ENCODE measurements around the gene PPARA. TPM values are rescaled to one million over a fixed set of nuclear protein-coding genes. Genes with fewer than 3 reads are reported as not detected.
"Not testable (repeated sequence)": the region's sequence is repeated elsewhere in the genome, so short reads cannot be mapped to it uniquely, and the experiment has no call there.

PPARA gene
- polyA plus RNA-seq, 3 donors = 3.7 to 6.3 (median 4.9) TPM

- Mint-ChIP-seq H3K27ac (no peak overlapping the region), H3K4me1 (no peaks in the 10 kb centered on the region), H3K36me3 (peaks cover 21 to 36% of the 10 kb centered on the region in 2 donors), H3K27me3 (ENCODE audit: low read depth in 3 of 3) (peaks cover 0 to 4% (median 0%) of the 10 kb centered on the region in 3 donors), H3K4me3 (no peak overlapping the region), H3K9me3 (peaks cover 0 to 2% (median 0%) of the 10 kb centered on the region in 7 donors)
- Histone ChIP-seq H3K4me3 (replicated peaks in 1 of 3; ENCODE audit: low read depth in 2 of 3, low read length in 3 of 3) (no peak overlapping the region), H3K4me1 (ENCODE audit: control insufficient read depth in 1 of 2, insufficient read depth in 2 of 2, low read length in 2 of 2) (no peaks in the 10 kb centered on the region), H2AFZ (ENCODE audit: insufficient read depth, low read depth, low read length, poor library complexity, severe bottlenecking) (no peak overlapping the region), H3K4me2 (replicated peaks; ENCODE audit: extremely low read depth, low read length, poor library complexity, severe bottlenecking) (no peak overlapping the region), H3K9ac (ENCODE audit: insufficient read depth, low read length, poor library complexity, severe bottlenecking) (no peak overlapping the region), H3K79me2 (ENCODE audit: insufficient read depth, low read length) (no peaks in the 10 kb centered on the region), H3K9me3 (replicated peaks in 1 of 2; ENCODE audit: control insufficient read depth in 1 of 2, insufficient read depth in 1 of 2, low read length in 2 of 2) (no peaks in the 10 kb centered on the region), H3K27me3 (ENCODE audit: control insufficient read depth in 2 of 2, insufficient read depth in 2 of 2, low read length in 2 of 2) (no peaks in the 10 kb centered on the region), H3K27ac (ENCODE audit: low read depth in 1 of 2, low read length in 2 of 2) (no peak overlapping the region), H3K36me3 (replicated peaks in 1 of 2; ENCODE audit: control insufficient read depth in 1 of 2, insufficient read depth in 2 of 2, low read length in 2 of 2) (peaks cover 13 to 35% of the 10 kb centered on the region in 2 donors), H4K20me1 (ENCODE audit: insufficient read depth, low read length) (no peaks in the 10 kb centered on the region)
- DNase-seq = no peak
- WGBS (ENCODE audit: insufficient coverage) = 89% methylated on average over 7 of the region's 18 CpGs
- TF ChIP-seq CTCF (IDR thresholded peaks at IDR 0.05) = no peak
- intact Hi-C loops (cut with micrococcal nuclease) = no loop called here
Observed at GRCh38 chr22:46198274-46198673, 47.9 kb downstream of the PPARA start.

- H4K20me1 ChIP-seq (ENCODE audit: insufficient read depth, low read length); H3K4me1 Mint-ChIP-seq; H3K27ac ChIP-seq (ENCODE audit: low read depth in 1 of 2, low read length in 2 of 2); H3K27me3 ChIP-seq (ENCODE audit: control insufficient read depth in 2 of 2, insufficient read depth in 2 of 2, low read length in 2 of 2); DNase-seq; H3K4me3 Mint-ChIP-seq; H3K27me3 Mint-ChIP-seq (ENCODE audit: low read depth in 3 of 3); H3K4me3 ChIP-seq (replicated peaks in 1 of 3; ENCODE audit: low read depth in 2 of 3, low read length in 3 of 3); H3K4me2 ChIP-seq (replicated peaks; ENCODE audit: extremely low read depth, low read length, poor library complexity, severe bottlenecking); H3K9me3 Mint-ChIP-seq; H2AFZ ChIP-seq (ENCODE audit: insufficient read depth, low read depth, low read length, poor library complexity, severe bottlenecking); H3K9me3 ChIP-seq (replicated peaks in 1 of 2; ENCODE audit: control insufficient read depth in 1 of 2, insufficient read depth in 1 of 2, low read length in 2 of 2); H3K4me1 ChIP-seq (ENCODE audit: control insufficient read depth in 1 of 2, insufficient read depth in 2 of 2, low read length in 2 of 2); H3K9ac ChIP-seq (ENCODE audit: insufficient read depth, low read length, poor library complexity, severe bottlenecking); intact Hi-C loops (cut with micrococcal nuclease); H3K79me2 ChIP-seq (ENCODE audit: insufficient read depth, low read length): not testable (repeated sequence)
- Mint-ChIP-seq H3K27ac (peak overlapping the region in 1 of 7 donors; percentile 8), H3K36me3 (peaks cover 27 to 41% of the 10 kb centered on the region in 2 donors)
- peaks cover 13 to 40% of the 10 kb centered on the region in 2 donors for H3K36me3 ChIP-seq (replicated peaks in 1 of 2; ENCODE audit: control insufficient read depth in 1 of 2, insufficient read depth in 2 of 2, low read length in 2 of 2)
- WGBS (ENCODE audit: insufficient coverage) = 97% methylated on average over 13 of the region's 18 CpGs
Observed at GRCh38 chr22:46198806-46199205, 48.5 kb downstream of the PPARA start.
